Fibroblast of lung (primary cell): ENCODE results near the gene RFX8.

Source experiments
- EZH2 ChIP-seq: IDR thresholded peaks from 2 replicates; pipeline ENCODE4 v1.5.1; 2012; ENCODE audit warnings: low read length, control low read depth, mild to moderate bottlenecking; ENCODE audit errors: missing control alignments
- TF ChIP-seq, protein P1 (sequence below), 2 donors: IDR thresholded peaks in 1 of 2; conservative IDR thresholded peaks in 1 of 2; 1 replicate in 1 of 2; 2 replicates in 1 of 2; pipeline ENCODE4 v1.5.1; 2011 to 2012; ENCODE audit warnings: low read length in 2 of 2, control low read depth in 1 of 2, inconsistent platforms in 1 of 2, low read depth in 1 of 2, mild to moderate bottlenecking in 1 of 2

DNA sequence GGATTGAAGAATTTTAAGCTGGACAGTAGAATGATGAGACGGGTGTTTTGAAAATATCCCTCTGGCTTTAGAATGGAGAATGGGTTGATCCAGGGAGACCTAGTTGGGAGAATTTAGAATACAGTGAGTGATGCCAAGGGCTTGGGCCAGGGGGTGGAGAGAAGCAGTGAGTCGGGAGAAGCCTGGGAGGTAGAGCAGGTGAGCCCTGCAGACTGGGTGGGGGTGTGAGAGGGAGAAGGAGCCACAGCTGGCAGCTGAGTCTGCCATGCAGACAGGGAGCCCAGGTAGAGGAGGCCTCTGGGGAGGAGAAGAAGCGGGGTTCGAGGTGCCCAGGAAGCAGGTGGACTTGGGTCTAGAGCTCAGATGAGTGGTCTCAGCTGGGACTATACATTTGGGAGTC, 105.8 kb downstream of the RFX8 start:
- TF ChIP-seq, protein P1, sequence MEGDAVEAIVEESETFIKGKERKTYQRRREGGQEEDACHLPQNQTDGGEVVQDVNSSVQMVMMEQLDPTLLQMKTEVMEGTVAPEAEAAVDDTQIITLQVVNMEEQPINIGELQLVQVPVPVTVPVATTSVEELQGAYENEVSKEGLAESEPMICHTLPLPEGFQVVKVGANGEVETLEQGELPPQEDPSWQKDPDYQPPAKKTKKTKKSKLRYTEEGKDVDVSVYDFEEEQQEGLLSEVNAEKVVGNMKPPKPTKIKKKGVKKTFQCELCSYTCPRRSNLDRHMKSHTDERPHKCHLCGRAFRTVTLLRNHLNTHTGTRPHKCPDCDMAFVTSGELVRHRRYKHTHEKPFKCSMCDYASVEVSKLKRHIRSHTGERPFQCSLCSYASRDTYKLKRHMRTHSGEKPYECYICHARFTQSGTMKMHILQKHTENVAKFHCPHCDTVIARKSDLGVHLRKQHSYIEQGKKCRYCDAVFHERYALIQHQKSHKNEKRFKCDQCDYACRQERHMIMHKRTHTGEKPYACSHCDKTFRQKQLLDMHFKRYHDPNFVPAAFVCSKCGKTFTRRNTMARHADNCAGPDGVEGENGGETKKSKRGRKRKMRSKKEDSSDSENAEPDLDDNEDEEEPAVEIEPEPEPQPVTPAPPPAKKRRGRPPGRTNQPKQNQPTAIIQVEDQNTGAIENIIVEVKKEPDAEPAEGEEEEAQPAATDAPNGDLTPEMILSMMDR (conservative IDR thresholded peaks at IDR 0.05 in 1 of 2, IDR thresholded peaks at IDR 0.05 in 1 of 2; ENCODE audit: low read depth in 1 of 2, low read length in 2 of 2) = no peak
- TF ChIP-seq EZH2 = no peak
